HepG2 (cell line): Measurements from ENCODE around the gene CNBD2. TPM values are rescaled to one million over a fixed set of nuclear protein-coding genes. Genes with fewer than 3 reads are reported as not detected.

Experiments used
- ADNP ChIP-seq: sonication (generic); formaldehyde crosslinking; IDR thresholded peaks from 2 replicates; pipeline ENCODE4 v1.4.0; 2020; ENCODE audit warnings: missing genetic modification reagents
- DNMT3B ChIP-seq: conservative IDR thresholded peaks from 2 replicates; pipeline ENCODE4 v1.6.1; 2016; ENCODE audit warnings: missing biosample characterization, control low read depth
- ELF4 ChIP-seq: sonication (generic); formaldehyde crosslinking; IDR thresholded peaks from 2 replicates; pipeline ENCODE4 v1.5.0; 2020; ENCODE audit warnings: missing genetic modification reagents, mild to moderate bottlenecking, moderate library complexity, borderline replicate concordance
- HDAC2 ChIP-seq: sonication (generic); formaldehyde crosslinking; IDR thresholded peaks from 2 replicates; pipeline ENCODE4 v1.4.0; 2020; ENCODE audit warnings: missing genetic modification reagents
- HNRNPL ChIP-seq: fragments of 200-400 bp; formaldehyde crosslinking; IDR thresholded peaks from 2 replicates; pipeline ENCODE4 v1.6.1; 2017; ENCODE audit warnings: mild to moderate bottlenecking, low read depth, low read length
- HOXA9 ChIP-seq: sonication (generic); formaldehyde crosslinking; IDR thresholded peaks from 2 replicates; pipeline ENCODE4 v1.8.1; 2022; ENCODE audit warnings: missing genetic modification reagents, mild to moderate bottlenecking, moderate library complexity, borderline replicate concordance
- MED8 ChIP-seq: sonication (generic); formaldehyde crosslinking; IDR thresholded peaks from 2 replicates; pipeline ENCODE4 v1.8.1; 2023; ENCODE audit warnings: mild to moderate bottlenecking, missing genetic modification reagents; ENCODE audit not compliant: insufficient replicate concordance
- MEF2D ChIP-seq: sonication (generic); formaldehyde crosslinking; IDR thresholded peaks from 2 replicates; pipeline ENCODE4 v1.5.1; 2020; ENCODE audit warnings: mild to moderate bottlenecking, missing genetic modification reagents
- NFKBIZ ChIP-seq: IDR thresholded peaks from 2 replicates; pipeline ENCODE4 v1.6.1; 2018; ENCODE audit warnings: missing genetic modification reagents, missing compliant biosample characterization
- NFYC ChIP-seq: IDR thresholded peaks from 2 replicates; pipeline ENCODE4 v1.6.1; 2016; ENCODE audit warnings: missing genetic modification reagents, missing compliant biosample characterization
- RFX3 ChIP-seq: IDR thresholded peaks from 2 replicates; pipeline ENCODE4 v1.6.1; 2016; ENCODE audit warnings: missing biosample characterization, missing genetic modification reagents
- THAP11 ChIP-seq: IDR thresholded peaks from 2 replicates; pipeline ENCODE4 v1.6.1; 2016; ENCODE audit warnings: missing biosample characterization, missing genetic modification reagents
- WIZ ChIP-seq: sonication (generic); formaldehyde crosslinking; IDR thresholded peaks from 2 replicates; pipeline ENCODE4 v1.5.1; 2020; ENCODE audit warnings: mild to moderate bottlenecking, missing genetic modification reagents
- ZFY ChIP-seq: sonication (generic); formaldehyde crosslinking; IDR thresholded peaks from 2 replicates; pipeline ENCODE4 v1.4.0; 2020; ENCODE audit warnings: missing genetic modification reagents
- ZNF558 ChIP-seq: sonication (generic); formaldehyde crosslinking; IDR thresholded peaks from 2 replicates; pipeline ENCODE4 v1.9.0; 2022; ENCODE audit warnings: mild to moderate bottlenecking, missing genetic modification reagents, borderline replicate concordance
- ZUFSP ChIP-seq: sonication (generic); formaldehyde crosslinking; IDR thresholded peaks from 2 replicates; pipeline ENCODE4 v1.9.0; 2021; ENCODE audit warnings: missing genetic modification reagents, mild to moderate bottlenecking, borderline replicate concordance
- polyA plus RNA-seq, 8 experiments: library from polyadenylated mRNA; depleted of rRNA in 3 of 8; stranded (reverse) in 7 of 8; unstranded in 1 of 8; fragments of >200 nt; fragmentation: Illumina TruSeq in 4 of 8; extraction: Trizol in 4 of 8; gene quantifications; 2 replicates each; pipeline versions ENCODE4 v1.2.1 to v1.2.3, GENCODE V29; 2011 to 2016; ENCODE audit warnings: low read depth in 4 of 8, missing spikeins in 1 of 8, mixed read lengths in 1 of 8; ENCODE audit not compliant: insufficient read depth in 1 of 8
- total RNA-seq, 5 experiments: library from RNA; depleted of rRNA; stranded (reverse); fragments of >200 nt; fragmentation: Illumina TruSeq; extraction: Trizol; gene quantifications; 2 replicates each; pipeline ENCODE4 v1.2.3, GENCODE V29; 2016; ENCODE audit warnings: low read depth in 1 of 5
- TF ChIP-seq, protein P1 (sequence below): sonication (generic); formaldehyde crosslinking; IDR thresholded peaks from 2 replicates; pipeline ENCODE4 v1.5.0; 2020; ENCODE audit warnings: mild to moderate bottlenecking, missing genetic modification reagents
- TF ChIP-seq, protein P2 (sequence below), 2 experiments: sonication (generic) in 1 of 2; formaldehyde crosslinking in 1 of 2; IDR thresholded peaks; 2 replicates each; pipeline versions ENCODE4 v1.4.0 to v1.6.1; 2016 to 2020; ENCODE audit warnings: borderline replicate concordance in 1 of 2, low read depth in 1 of 2, mild to moderate bottlenecking in 1 of 2, missing genetic modification reagents in 1 of 2
- TF ChIP-seq, protein P3 (sequence below): sonication (generic); formaldehyde crosslinking; IDR thresholded peaks from 2 replicates; pipeline ENCODE4 v1.5.0; 2020; ENCODE audit warnings: missing genetic modification reagents, mild to moderate bottlenecking, borderline replicate concordance

CNBD2 gene
- total and polyA plus RNA-seq, 2 of the 13 experiments (the other 11 are each of a cell fraction or from before 2014, with no cell fraction given), result 12.4 to 22.8 TPM

DNA sequence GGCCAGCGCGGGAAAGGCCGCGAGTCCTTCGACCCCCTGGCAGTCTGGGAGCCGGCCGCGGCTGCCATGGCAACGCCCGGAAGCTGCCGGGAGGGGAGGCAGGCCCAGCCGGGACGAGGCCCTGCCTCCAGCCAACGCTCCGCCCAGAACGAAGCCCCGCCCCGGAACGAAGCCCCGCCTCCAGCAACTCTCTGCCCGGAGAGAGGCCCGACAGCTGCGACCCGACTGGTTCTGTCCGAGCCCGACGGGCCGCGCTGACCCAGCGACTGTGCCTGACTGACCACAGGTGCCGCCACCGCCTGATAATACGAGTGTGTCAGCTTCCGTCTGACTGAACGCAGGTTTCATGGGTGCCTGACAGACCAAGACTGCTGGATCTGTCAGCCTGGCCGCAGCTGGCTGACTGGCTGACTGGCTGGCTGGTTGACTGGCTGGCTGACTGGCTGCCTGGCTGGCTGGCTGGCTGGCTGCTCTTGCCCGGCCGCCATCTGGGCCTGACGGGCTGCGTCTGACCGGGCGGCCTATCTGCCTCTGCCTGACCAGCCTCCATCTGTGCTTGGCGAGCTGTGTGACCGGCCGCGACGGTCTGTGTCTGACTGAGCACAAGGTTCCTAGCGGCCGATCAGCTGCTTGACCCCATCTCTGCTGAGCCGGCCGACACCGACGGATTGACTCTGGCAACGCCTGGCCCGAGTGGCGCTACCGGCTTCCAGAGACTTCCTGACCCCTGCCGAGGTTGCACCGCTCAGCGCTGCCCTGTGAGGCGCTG is 96.5 kb downstream of the CNBD2 start (continued):
- TF ChIP-seq HOXA9 (CRISPR knock-in tag) (peak; percentile 37), THAP11 (peak; percentile 55; the same call in 1 of the 2 replicates), ZNF558 (no peak), ZFY (CRISPR knock-in tag) (peak; percentile 73), ADNP (CRISPR knock-in tag) (0 out of 2 replicates have a peak, but pooled peaks have one; percentile 5), NFYC (no peak; the same call in 1 of the 2 replicates), MEF2D (CRISPR knock-in tag) (peak; percentile 80; the same call in 1 of the 2 replicates), ELF4 (no peak), RFX3 (CRISPR knock-in tag) (peak; percentile 97), ZUFSP (CRISPR knock-in tag) (no peak), WIZ (CRISPR knock-in tag) (peak; percentile 79; the same call in 1 of the 2 replicates), HNRNPL (no peak), HDAC2 (CRISPR knock-in tag) (peak; percentile 64; the same call in 1 of the 2 replicates), NFKBIZ (peak; percentile 35; the same call in 1 of the 2 replicates), MED8 (CRISPR knock-in tag) (no peak), DNMT3B (CRISPR knock-in tag) (peak; percentile 75; the same call in 1 of the 2 replicates)
- TF ChIP-seq, protein P1, sequence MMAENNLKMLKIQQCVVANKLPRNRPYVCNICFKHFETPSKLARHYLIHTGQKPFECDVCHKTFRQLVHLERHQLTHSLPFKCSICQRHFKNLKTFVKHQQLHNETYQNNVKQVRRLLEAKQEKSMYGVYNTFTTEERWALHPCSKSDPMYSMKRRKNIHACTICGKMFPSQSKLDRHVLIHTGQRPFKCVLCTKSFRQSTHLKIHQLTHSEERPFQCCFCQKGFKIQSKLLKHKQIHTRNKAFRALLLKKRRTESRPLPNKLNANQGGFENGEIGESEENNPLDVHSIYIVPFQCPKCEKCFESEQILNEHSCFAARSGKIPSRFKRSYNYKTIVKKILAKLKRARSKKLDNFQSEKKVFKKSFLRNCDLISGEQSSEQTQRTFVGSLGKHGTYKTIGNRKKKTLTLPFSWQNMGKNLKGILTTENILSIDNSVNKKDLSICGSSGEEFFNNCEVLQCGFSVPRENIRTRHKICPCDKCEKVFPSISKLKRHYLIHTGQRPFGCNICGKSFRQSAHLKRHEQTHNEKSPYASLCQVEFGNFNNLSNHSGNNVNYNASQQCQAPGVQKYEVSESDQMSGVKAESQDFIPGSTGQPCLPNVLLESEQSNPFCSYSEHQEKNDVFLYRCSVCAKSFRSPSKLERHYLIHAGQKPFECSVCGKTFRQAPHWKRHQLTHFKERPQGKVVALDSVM (CRISPR knock-in tag), result peak; percentile 71; the same call in 1 of the 2 replicates
- TF ChIP-seq, protein P2, sequence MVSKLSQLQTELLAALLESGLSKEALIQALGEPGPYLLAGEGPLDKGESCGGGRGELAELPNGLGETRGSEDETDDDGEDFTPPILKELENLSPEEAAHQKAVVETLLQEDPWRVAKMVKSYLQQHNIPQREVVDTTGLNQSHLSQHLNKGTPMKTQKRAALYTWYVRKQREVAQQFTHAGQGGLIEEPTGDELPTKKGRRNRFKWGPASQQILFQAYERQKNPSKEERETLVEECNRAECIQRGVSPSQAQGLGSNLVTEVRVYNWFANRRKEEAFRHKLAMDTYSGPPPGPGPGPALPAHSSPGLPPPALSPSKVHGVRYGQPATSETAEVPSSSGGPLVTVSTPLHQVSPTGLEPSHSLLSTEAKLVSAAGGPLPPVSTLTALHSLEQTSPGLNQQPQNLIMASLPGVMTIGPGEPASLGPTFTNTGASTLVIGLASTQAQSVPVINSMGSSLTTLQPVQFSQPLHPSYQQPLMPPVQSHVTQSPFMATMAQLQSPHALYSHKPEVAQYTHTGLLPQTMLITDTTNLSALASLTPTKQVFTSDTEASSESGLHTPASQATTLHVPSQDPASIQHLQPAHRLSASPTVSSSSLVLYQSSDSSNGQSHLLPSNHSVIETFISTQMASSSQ (IDR thresholded peaks at IDR 0.05; ENCODE audit: low read depth), result no peak
- TF ChIP-seq, protein P2 (CRISPR knock-in tag; IDR thresholded peaks at IDR 0.05; ENCODE audit: borderline replicate concordance), result no peak
- TF ChIP-seq, protein P3, sequence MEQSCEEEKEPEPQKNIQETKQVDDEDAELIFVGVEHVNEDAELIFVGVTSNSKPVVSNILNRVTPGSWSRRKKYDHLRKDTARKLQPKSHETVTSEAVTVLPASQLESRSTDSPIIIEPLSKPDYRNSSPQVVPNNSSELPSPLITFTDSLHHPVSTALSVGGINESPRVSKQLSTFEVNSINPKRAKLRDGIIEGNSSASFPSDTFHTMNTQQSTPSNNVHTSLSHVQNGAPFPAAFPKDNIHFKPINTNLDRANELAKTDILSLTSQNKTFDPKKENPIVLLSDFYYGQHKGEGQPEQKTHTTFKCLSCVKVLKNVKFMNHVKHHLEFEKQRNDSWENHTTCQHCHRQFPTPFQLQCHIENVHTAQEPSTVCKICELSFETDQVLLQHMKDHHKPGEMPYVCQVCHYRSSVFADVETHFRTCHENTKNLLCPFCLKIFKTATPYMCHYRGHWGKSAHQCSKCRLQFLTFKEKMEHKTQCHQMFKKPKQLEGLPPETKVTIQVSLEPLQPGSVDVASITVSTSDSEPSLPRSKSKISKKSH (CRISPR knock-in tag), result peak; percentile 73; the same call in 1 of the 2 replicates
